CD14-positive monocyte (primary cell): ENCODE data around the gene PPP2R2C. TPM values are rescaled to one million over a fixed set of nuclear protein-coding genes. Genes with fewer than 3 reads are reported as not detected.

Experiments used
- DNase-seq, 3 donors: peaks; one replicate each; pipeline ENCODE4 v3.0.0-alpha.2; 2011 to 2022
- H2AFZ ChIP-seq: 2 replicates; pipeline ENCODE4 v1.6.0; 2012; ENCODE audit warnings: mild to moderate bottlenecking, low read depth, low read length, inconsistent platforms; ENCODE audit not compliant: insufficient read depth, poor library complexity, severe bottlenecking
- H3K27ac ChIP-seq, 2 donors: 1 replicate in 1 of 2; 2 replicates in 1 of 2; pipeline ENCODE4 v1.5.1; 2012 to 2013; ENCODE audit warnings: low read length in 2 of 2, control low read depth in 1 of 2, inconsistent platforms in 1 of 2, low read depth in 1 of 2, mild to moderate bottlenecking in 1 of 2
- H3K27me3 ChIP-seq, 2 donors: one replicate each; pipeline versions ENCODE4 v1.6.0 to v1.6.1; 2011 to 2013; ENCODE audit warnings: low read length in 2 of 2; ENCODE audit not compliant: control insufficient read depth in 2 of 2, insufficient read depth in 2 of 2
- H3K36me3 ChIP-seq, 2 donors: replicated peaks in 1 of 2; 1 replicate in 1 of 2; 2 replicates in 1 of 2; pipeline versions ENCODE4 v1.5.1 to v1.6.1; 2012 to 2013; ENCODE audit warnings: low read length in 2 of 2, control low read depth in 1 of 2, inconsistent platforms in 1 of 2, mild to moderate bottlenecking in 1 of 2; ENCODE audit not compliant: insufficient read depth in 2 of 2, control insufficient read depth in 1 of 2
- H3K4me1 ChIP-seq, 2 donors: 1 replicate in 1 of 2; 2 replicates in 1 of 2; pipeline versions ENCODE4 v1.5.1 to v1.6.1; 2012 to 2013; ENCODE audit warnings: low read length in 2 of 2, control low read depth in 1 of 2, inconsistent platforms in 1 of 2, mild to moderate bottlenecking in 1 of 2, moderate library complexity in 1 of 2; ENCODE audit not compliant: insufficient read depth in 2 of 2, control insufficient read depth in 1 of 2
- H3K4me2 ChIP-seq: replicated peaks from 2 replicates; pipeline ENCODE3; 2012; ENCODE audit warnings: low read length, moderate library complexity, mild to moderate bottlenecking; ENCODE audit not compliant: poor library complexity, severe bottlenecking; ENCODE audit errors: extremely low read depth
- H3K4me3 ChIP-seq, 3 experiments: fragments of 200-600 bp in 1 of 3; sonication (generic) in 1 of 3; replicated peaks in 1 of 3; 1 replicate in 2 of 3; 2 replicates in 1 of 3; pipeline ENCODE4 v1.5.1; 2011 to 2013; ENCODE audit warnings: low read length in 3 of 3, mild to moderate bottlenecking in 3 of 3, control low read depth in 2 of 3, low read depth in 2 of 3, inconsistent platforms in 1 of 3, moderate library complexity in 1 of 3
- H3K79me2 ChIP-seq: 2 replicates; pipeline ENCODE4 v1.6.0; 2012; ENCODE audit warnings: mild to moderate bottlenecking, control low read depth, inconsistent platforms, low read length, moderate library complexity; ENCODE audit not compliant: insufficient read depth
- H3K9ac ChIP-seq: 2 replicates; pipeline ENCODE4 v1.6.0; 2017; ENCODE audit warnings: low read length, mild to moderate bottlenecking; ENCODE audit not compliant: insufficient read depth, poor library complexity, severe bottlenecking
- H3K9me3 ChIP-seq, 2 donors: replicated peaks in 1 of 2; 1 replicate in 1 of 2; 2 replicates in 1 of 2; pipeline versions ENCODE4 v1.5.1 to v1.6.1; 2012 to 2013; ENCODE audit warnings: low read length in 2 of 2, control low read depth in 1 of 2; ENCODE audit not compliant: control insufficient read depth in 1 of 2, insufficient read depth in 1 of 2
- H4K20me1 ChIP-seq: 2 replicates; pipeline ENCODE4 v1.6.0; 2012; ENCODE audit warnings: mild to moderate bottlenecking, low read length, control low read depth, moderate library complexity; ENCODE audit not compliant: insufficient read depth
- H3K27ac Mint-ChIP-seq, 7 donors: one replicate each; pipeline ENCODE4 v1.8.0; 2020; ENCODE audit warnings: mild to moderate bottlenecking in 7 of 7, mixed read lengths in 7 of 7, moderate library complexity in 6 of 7, inconsistent platforms in 2 of 7
- H3K27me3 Mint-ChIP-seq, 3 donors: one replicate each; pipeline ENCODE4 v1.8.0; 2021 to 2022; ENCODE audit warnings: low read depth in 3 of 3, mild to moderate bottlenecking in 3 of 3, mixed read lengths in 3 of 3, moderate library complexity in 3 of 3, inconsistent platforms in 1 of 3
- H3K36me3 Mint-ChIP-seq, 2 donors: one replicate each; pipeline ENCODE4 v1.8.0; 2020; ENCODE audit warnings: mixed read lengths in 2 of 2, inconsistent platforms in 1 of 2, mild to moderate bottlenecking in 1 of 2
- H3K4me1 Mint-ChIP-seq: one replicate; pipeline ENCODE4 v1.8.0; 2020; ENCODE audit warnings: mild to moderate bottlenecking, mixed read lengths
- H3K4me3 Mint-ChIP-seq, 2 donors: one replicate each; pipeline ENCODE4 v1.8.0; 2020; ENCODE audit warnings: mild to moderate bottlenecking in 2 of 2, mixed read lengths in 2 of 2, moderate library complexity in 1 of 2
- H3K9me3 Mint-ChIP-seq, 7 donors: one replicate each; pipeline ENCODE4 v1.8.0; 2020 to 2022; ENCODE audit warnings: mixed read lengths in 7 of 7, mild to moderate bottlenecking in 6 of 7, moderate library complexity in 6 of 7, inconsistent platforms in 2 of 7
- CTCF ChIP-seq: fragments of 200-600 bp; IDR thresholded peaks from one replicate; pipeline ENCODE4 v1.8.0; 2022; ENCODE audit warnings: antibody characterized with exemption, mild to moderate bottlenecking
- WGBS: methylation state at CpG from one replicate; pipeline ENCODE4 v1.1.5; 2013; ENCODE audit warnings: missing lambda C conversion rate; ENCODE audit not compliant: insufficient coverage; 5-methylcytosine and 5-hydroxymethylcytosine counted together
- intact Hi-C, 2 donors: fragments of 100-400 bp; cut with micrococcal nuclease; formaldehyde crosslinking; loops; one replicate each; pipeline versions ENCODE4 v1.15.0 to v1.15.1; 2023
- polyA plus RNA-seq, 3 donors: library from polyadenylated mRNA; depleted of rRNA in 1 of 3; unstranded in 2 of 3; stranded (reverse) in 1 of 3; fragments of 300-500 nt in 2 of 3; fragments of >200 nt in 1 of 3; fragmentation: Illumina TruSeq in 2 of 3; gene quantifications; 1 replicate in 2 of 3; 2 replicates in 1 of 3; pipeline ENCODE4 v1.2.3, GENCODE V29; 2012 to 2021

PPP2R2C gene
- polyA plus RNA-seq, 3 donors = not detected

- WGBS = 64% methylated on average over 15 of the region's 25 CpGs
- no peak for TF ChIP-seq CTCF
- Mint-ChIP-seq H3K4me1 (no peaks in the 10 kb centered on the region), H3K9me3 (no peaks in the 10 kb centered on the region), H3K36me3 (no peaks in the 10 kb centered on the region), H3K4me3 (no peak overlapping the region), H3K27me3 (peaks cover 8 to 15% (median 13%) of the 10 kb centered on the region in 3 donors), H3K27ac (no peak overlapping the region)
- no peak overlapping the region for H3K4me2 ChIP-seq
- H2AFZ ChIP-seq = no peak overlapping the region
- no peak for DNase-seq
- no peaks in the 10 kb centered on the region for H3K36me3 ChIP-seq
- H3K27me3 ChIP-seq = no peaks in the 10 kb centered on the region
- H3K9me3 ChIP-seq = no peaks in the 10 kb centered on the region
- no peaks in the 10 kb centered on the region for H3K79me2 ChIP-seq
- H4K20me1 ChIP-seq = no peaks in the 10 kb centered on the region
- H3K27ac ChIP-seq = no peak overlapping the region
- no peak overlapping the region for H3K4me3 ChIP-seq
- intact Hi-C loops = no loop called here
- no peaks in the 10 kb centered on the region for H3K4me1 ChIP-seq
- H3K9ac ChIP-seq = no peak overlapping the region
Observed at GRCh38 chr4:6377626-6378492, 94.6 kb downstream of the PPP2R2C start.

DNA sequence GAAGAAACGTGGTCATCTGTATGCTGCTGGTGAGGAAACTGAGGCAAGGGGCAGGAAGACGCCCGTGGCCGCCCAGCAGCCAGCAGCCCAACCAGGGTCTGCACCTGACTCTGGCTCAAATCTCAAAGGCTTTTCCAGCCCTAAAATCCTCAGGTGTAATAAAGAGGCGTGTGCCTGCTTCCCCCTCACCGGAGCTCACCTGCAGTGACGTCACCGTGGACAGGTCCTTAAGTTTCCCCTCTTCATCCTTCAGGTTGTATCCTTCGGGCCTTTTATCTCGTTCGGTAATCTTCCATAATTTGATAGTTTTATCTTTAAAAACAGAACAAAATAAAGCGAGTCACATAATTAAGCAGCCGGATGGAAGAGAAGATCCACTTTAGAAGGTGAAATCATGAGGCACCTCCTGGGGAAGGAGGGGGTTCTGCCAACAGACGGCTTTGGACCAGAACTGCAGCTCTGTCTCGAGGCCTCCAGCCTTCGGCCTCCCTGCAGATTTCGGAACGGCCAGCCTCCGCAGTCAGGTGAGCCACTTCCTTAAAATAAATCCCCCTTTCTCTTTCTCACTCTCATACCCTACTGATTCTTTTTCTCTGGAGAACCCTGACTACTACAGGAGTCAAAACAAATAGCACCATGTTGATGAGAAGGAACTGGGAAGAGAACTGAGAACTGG lies 96.7 kb downstream of the PPP2R2C start:
- no peaks in the 10 kb centered on the region for H3K27me3 ChIP-seq
- H3K36me3 Mint-ChIP-seq = no peaks in the 10 kb centered on the region
- H3K9ac ChIP-seq = no peak overlapping the region
- H3K4me1 Mint-ChIP-seq = no peaks in the 10 kb centered on the region
- DNase-seq = no peak
- H3K36me3 ChIP-seq = no peaks in the 10 kb centered on the region
- H3K9me3 ChIP-seq = no peaks in the 10 kb centered on the region
- peak overlapping the region in 1 of 7 donors; percentile 27 for H3K27ac Mint-ChIP-seq
- no peaks in the 10 kb centered on the region for H3K79me2 ChIP-seq
- intact Hi-C loops = no loop called here
- no peak overlapping the region for H3K27ac ChIP-seq
- no peak for TF ChIP-seq CTCF
- no peaks in the 10 kb centered on the region for H3K4me1 ChIP-seq
- H4K20me1 ChIP-seq = no peaks in the 10 kb centered on the region
- no peak overlapping the region for H3K4me3 ChIP-seq
- H3K4me2 ChIP-seq = no peak overlapping the region
- H3K4me3 Mint-ChIP-seq = no peak overlapping the region
- H2AFZ ChIP-seq = no peak overlapping the region
- no peaks in the 10 kb centered on the region for H3K9me3 Mint-ChIP-seq
- H3K27me3 Mint-ChIP-seq = peaks cover 8 to 17% (median 10%) of the 10 kb centered on the region in 3 donors
- WGBS = 84% methylated on average over 10 of the region's 19 CpGs
